GM18505 (cell line): ENCODE measurements around the gene CCBE1.
A peak's percentile ranks its signal among the peaks of the same experiment; 100 is the strongest.

Experiments used
- ATAC-seq: cut with Tn5 transposase; IDR thresholded peaks from one replicate; pipeline ENCODE4 v1.9.1; 2021; ENCODE audit not compliant: unreplicated experiment
- POLR2A ChIP-seq: IDR thresholded peaks from 4 replicates; pipeline ENCODE4 v1.6.1; 2011; ENCODE audit warnings: borderline replicate concordance; ENCODE audit not compliant: insufficient read depth, insufficient read length; ENCODE audit errors: extremely low read depth

Gene CCBE1

GRCh38 chr18:59423259-59423658, 274.0 kb downstream of the CCBE1 start:
- ATAC-seq, result no peak
- TF ChIP-seq POLR2A, result no peak

GRCh38 chr18:59420244-59420643, 277.0 kb downstream of the CCBE1 start:
- no peak for ATAC-seq
- no peak for TF ChIP-seq POLR2A

DNA sequence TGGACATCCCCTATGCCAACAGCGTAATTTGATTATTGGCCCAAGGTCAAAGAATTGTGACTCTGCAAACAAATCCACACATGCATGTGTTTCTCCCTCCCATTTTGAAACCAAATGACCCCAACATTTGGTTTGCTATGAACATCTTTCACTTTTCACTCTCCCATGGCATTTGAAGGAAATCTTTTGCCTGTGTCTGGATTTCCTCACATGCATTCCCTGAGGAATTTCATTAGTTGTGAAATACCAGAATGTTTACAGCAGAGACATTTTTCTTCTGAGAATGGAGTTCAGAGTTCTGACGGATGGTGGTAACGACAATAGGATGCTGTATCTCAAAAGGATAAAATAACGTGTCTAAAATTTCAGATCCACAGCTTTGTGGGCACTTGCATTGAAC, 277.8 kb downstream of the CCBE1 start:
- ATAC-seq, result no peak
- no peak for TF ChIP-seq POLR2A

- TF ChIP-seq POLR2A, result no peak
These were observed 280.4 kb downstream of the CCBE1 start for GRCh38 chr18:59416818-59417217.

GRCh38 chr18:59414111-59414653, 283.0 kb downstream of the CCBE1 start:
- no peak for TF ChIP-seq POLR2A

More at GRCh38 chr18:59416818-59417217, 280.4 kb downstream of the CCBE1 start:
- no peak for ATAC-seq

DNA sequence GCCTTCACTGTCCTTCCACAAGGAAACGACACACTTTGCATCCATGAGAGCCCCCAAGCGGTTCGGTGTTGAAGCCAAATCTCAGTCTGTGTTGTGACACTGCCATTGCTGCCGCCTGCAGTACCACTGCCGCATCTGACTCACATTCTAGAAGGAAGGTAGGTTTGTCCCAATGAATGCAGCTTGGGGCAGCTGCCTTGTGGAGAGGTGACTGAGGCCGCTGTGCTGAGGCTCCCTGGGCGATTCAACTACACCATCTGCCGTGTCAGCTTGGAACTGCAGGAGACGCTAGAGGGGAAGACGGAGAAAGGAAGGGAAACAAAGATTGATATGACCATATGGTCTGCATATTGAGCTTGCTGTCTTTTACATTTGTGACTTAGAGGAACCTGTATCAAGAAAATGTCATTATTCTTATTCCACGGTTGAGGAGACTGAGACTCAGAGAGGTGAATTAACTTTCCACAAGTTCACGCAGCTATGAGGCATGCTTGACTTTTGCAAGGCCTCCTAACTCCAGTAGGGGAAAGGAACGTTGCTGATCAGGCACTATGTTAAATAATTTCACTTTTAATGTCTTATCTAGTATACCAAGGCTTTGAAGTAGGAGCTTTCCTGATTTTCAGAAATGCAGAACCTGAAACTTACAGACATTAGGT, 294.7 kb downstream of the CCBE1 start:
- peak; percentile 99 for ATAC-seq
- no peak for TF ChIP-seq POLR2A

More at GRCh38 chr18:59414111-59414653, 283.0 kb downstream of the CCBE1 start:
- ATAC-seq, result no peak

DNA sequence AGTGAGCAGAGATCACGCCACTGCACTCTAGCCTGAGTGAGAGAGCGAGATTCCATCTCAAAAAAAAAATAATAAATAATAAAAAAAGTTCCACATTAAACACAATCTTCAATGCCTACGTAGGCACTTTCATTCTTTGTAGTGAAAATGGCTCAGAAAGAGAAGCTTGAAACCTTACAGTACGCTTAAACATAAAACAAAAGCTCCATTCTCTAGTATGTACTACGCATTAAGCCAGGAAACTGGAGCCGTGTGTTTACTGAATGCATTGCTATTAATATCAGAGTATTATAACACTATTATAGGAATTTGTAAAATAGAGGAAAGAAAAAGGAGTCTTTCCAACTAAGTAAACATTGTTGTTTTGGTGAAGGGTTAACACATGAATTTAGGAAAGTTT, 296.8 kb downstream of the CCBE1 start:
- no peak for TF ChIP-seq POLR2A
- ATAC-seq, result no peak

DNA sequence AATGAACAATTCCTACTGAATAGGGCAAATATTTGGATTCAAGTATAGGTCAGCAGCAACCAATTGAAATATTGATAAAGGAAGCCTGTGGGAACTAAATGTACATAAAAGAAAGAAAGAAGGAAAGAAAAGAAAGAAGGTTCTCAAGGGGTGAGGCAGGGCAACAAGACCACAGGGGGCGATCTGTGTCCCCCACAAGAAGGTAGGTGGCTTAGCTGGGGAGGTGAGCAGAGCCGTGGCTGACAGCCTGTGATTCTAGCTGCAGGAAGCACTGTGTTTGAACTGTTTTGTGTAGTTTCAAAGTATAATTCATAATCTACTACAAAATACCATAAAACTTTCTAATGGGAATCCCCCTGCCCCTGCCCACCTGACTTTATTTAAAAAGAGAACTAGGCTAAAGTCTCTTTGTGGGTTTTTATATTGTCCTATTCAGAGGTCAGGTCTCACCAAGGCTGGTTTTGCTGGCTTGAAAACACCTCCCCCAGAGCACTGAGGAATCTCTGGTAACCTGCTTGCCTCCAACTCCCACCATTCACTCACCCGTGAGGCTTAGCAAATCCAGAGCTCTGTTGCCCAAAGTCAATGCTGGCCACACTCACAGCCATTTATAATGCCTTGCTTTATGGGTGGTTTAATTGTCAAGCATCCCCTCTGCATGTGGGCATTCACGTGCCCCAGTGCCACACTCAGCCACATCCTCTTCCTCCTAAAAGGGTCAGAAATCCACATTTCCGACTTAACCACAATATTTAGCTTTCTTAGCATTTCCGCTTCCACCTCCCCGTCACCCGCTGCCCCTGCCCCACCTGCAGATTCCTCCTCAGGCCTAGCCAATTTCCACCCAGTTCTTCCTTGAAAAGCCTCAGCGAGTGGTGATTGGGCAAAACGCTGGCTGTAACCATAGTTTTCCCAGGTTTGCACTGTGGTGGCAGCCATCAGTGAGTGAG, 301.7 kb downstream of the CCBE1 start:
- no peak for TF ChIP-seq POLR2A
- ATAC-seq, result no peak

DNA sequence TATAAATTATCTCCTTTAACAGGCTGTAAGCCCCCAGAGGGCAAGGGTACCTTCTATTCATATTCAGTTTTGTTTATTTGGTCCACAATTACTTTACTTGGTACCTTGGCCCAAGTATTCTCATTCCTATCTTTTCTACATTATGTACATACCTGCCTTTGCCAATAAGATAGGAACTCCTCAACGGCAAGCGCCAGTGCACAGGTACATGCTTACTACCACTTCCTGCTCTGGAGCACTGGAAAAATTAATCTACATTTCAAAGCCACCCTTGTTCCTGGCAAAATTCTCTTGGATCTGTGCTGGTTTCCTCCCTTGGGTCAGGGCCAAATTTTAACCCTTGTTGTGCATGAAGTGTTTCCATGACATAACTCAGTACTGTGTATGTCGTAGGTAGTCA, 303.8 kb downstream of the CCBE1 start:
- no peak for TF ChIP-seq POLR2A
- ATAC-seq, result no peak

DNA sequence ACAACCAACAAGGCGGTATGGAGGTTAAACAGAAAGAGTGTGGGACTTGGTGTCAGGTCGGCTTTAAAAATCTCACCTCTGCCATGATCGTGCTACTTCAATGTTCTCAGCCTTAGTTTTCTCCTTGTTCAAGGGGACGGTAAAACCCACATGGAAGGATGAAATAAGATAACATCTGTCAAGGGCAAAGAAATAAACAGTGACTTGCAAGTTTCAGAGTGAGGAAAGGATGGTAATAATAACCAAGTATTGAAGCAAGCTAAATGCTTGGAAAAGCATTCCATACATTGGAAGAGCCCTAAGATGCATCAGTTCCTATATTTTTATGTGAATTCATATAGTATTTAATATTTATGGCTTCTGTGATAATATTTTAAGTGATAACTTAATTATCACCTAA, 308.4 kb downstream of the CCBE1 start:
- no peak for TF ChIP-seq POLR2A
- ATAC-seq, result no peak

DNA sequence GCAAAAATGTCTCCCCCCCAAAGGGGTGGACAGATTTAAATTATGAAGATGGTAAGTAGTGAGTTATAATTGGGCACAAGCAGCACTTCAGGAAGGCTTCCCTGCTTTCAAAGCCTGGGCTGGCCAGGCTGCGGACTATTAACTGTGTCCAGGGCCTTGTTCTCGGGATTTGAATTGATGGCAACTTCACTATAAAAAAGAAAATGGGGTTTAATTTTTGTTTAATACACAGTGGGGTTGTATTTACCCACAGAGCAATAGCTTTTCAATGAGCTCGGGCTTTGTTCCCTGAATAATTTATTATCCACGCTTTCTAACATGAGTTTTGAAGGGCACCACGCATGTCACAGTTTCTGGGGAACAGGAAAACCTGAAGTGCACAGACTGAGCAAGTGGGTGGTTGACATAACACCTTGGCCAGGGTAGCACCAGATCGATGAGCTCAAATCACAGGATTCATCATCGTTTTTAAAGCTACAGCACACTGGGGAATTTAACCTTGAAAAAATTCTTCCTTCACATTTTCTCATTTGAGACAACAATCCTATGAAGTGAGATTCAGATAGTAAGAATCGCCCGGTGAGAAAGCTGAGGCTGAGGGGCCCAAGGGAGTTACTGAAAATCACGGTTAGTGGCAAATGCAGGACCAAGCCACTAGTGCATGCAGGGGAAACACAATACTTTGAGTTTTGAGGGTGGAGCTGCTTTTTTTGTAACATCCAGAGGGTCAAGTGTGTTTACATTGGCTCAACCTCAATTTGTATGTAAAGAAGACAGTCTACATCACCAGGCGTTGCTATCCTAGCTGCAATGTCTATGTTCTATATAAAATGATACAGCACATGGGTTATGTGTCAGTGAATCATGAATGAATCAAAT, 309.3 kb downstream of the CCBE1 start:
- ATAC-seq, result no peak
- no peak for TF ChIP-seq POLR2A

- ATAC-seq, result no peak
- no peak for TF ChIP-seq POLR2A
These were observed 310.1 kb downstream of the CCBE1 start for GRCh38 chr18:59386909-59387686.
